KMS-11 (cell line): ENCODE results near the gene ABITRAM.
"Not testable (repeated sequence)": the region's sequence is repeated elsewhere in the genome, so short reads cannot be mapped to it uniquely, and the experiment has no call there.

Source experiments
- H2AFZ ChIP-seq: fragments of 200-600 bp; sonication (generic); 2 replicates; pipeline ENCODE4 v1.6.1; 2016; ENCODE audit warnings: antibody characterized with exemption, mixed run types, low read depth
- H3K27ac ChIP-seq: fragments of 200-600 bp; sonication (generic); 2 replicates; pipeline ENCODE4 v1.6.1; 2016; ENCODE audit warnings: mild to moderate bottlenecking, mixed run types
- H3K27me3 ChIP-seq: fragments of 200-600 bp; sonication (generic); 2 replicates; pipeline ENCODE4 v1.6.1; 2017; ENCODE audit warnings: mild to moderate bottlenecking, low read depth, mixed run types, moderate library complexity; ENCODE audit not compliant: insufficient read depth
- H3K36me3 ChIP-seq: fragments of 200-600 bp; sonication (generic); 2 replicates; pipeline ENCODE4 v1.6.1; 2017; ENCODE audit warnings: mild to moderate bottlenecking, mixed run types; ENCODE audit not compliant: insufficient read depth
- H3K4me1 ChIP-seq: fragments of 200-600 bp; sonication (generic); 2 replicates; pipeline ENCODE4 v1.6.1; 2016; ENCODE audit warnings: mild to moderate bottlenecking, low read depth, mixed run types; ENCODE audit not compliant: poor library complexity, severe bottlenecking
- H3K4me2 ChIP-seq: fragments of 200-600 bp; sonication (generic); 2 replicates; pipeline ENCODE4 v1.7.0; 2016; ENCODE audit warnings: mild to moderate bottlenecking, mixed run types
- H3K4me3 ChIP-seq: fragments of 200-600 bp; sonication (generic); IDR thresholded peaks from 2 replicates; pipeline ENCODE4 v1.6.1; 2017; ENCODE audit warnings: low read depth, low read length, mixed read lengths; ENCODE audit not compliant: insufficient read depth
- H3K79me2 ChIP-seq: fragments of 200-600 bp; sonication (generic); 2 replicates; pipeline ENCODE4 v1.6.1; 2016; ENCODE audit warnings: low read depth, mixed run types; ENCODE audit not compliant: insufficient read depth
- H3K9ac ChIP-seq: fragments of 200-600 bp; sonication (generic); 2 replicates; pipeline ENCODE4 v1.6.1; 2016; ENCODE audit warnings: mild to moderate bottlenecking, mixed run types
- H4K20me1 ChIP-seq: fragments of 200-600 bp; sonication (generic); 2 replicates; pipeline ENCODE4 v1.6.1; 2016; ENCODE audit warnings: mild to moderate bottlenecking, mixed run types; ENCODE audit not compliant: insufficient read depth
- TF ChIP-seq, protein P1 (sequence below): fragments of 200-600 bp; sonication (generic); conservative IDR thresholded peaks from 2 replicates; pipeline ENCODE4 v1.6.1; 2017; ENCODE audit warnings: low read depth, mild to moderate bottlenecking, antibody characterized with exemption, low read length, moderate library complexity, mixed read lengths

Gene ABITRAM

DNA sequence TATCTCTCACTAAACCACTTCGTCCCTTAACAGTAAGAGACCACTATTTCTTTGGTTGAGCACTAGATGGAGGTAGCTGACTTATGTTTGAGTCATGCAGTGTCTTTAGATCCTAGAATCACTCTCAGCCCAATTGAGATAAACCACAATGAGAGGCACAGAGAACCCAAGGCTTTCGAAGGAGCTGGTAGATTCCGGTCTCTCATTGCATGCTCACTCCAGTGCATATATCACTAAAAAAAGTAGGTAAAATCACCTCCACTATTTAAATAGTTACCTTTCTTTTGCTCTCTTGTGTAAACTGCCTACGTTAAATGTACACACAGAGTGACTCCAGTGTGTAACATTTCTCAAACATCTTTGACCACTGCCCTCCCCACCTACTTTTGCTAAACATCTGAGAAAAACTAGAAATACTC lies 44.5 kb upstream of the ABITRAM start:
- no peak overlapping the region for H3K9ac ChIP-seq
- H3K27me3 ChIP-seq, result no peaks in the 10 kb centered on the region
- H3K79me2 ChIP-seq, result no peaks in the 10 kb centered on the region
- H3K4me1 ChIP-seq, result peaks cover 42% of the 10 kb centered on the region
- H2AFZ ChIP-seq, result no peak overlapping the region
- H3K27ac ChIP-seq, result no peak overlapping the region
- H3K36me3 ChIP-seq, result no peaks in the 10 kb centered on the region
- no peak overlapping the region for H3K4me3 ChIP-seq
- TF ChIP-seq, protein P1, sequence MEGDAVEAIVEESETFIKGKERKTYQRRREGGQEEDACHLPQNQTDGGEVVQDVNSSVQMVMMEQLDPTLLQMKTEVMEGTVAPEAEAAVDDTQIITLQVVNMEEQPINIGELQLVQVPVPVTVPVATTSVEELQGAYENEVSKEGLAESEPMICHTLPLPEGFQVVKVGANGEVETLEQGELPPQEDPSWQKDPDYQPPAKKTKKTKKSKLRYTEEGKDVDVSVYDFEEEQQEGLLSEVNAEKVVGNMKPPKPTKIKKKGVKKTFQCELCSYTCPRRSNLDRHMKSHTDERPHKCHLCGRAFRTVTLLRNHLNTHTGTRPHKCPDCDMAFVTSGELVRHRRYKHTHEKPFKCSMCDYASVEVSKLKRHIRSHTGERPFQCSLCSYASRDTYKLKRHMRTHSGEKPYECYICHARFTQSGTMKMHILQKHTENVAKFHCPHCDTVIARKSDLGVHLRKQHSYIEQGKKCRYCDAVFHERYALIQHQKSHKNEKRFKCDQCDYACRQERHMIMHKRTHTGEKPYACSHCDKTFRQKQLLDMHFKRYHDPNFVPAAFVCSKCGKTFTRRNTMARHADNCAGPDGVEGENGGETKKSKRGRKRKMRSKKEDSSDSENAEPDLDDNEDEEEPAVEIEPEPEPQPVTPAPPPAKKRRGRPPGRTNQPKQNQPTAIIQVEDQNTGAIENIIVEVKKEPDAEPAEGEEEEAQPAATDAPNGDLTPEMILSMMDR, result peak; percentile 50
- H3K4me2 ChIP-seq, result no peak overlapping the region; the same call in 1 of the 2 replicates
- no peaks in the 10 kb centered on the region for H4K20me1 ChIP-seq

DNA sequence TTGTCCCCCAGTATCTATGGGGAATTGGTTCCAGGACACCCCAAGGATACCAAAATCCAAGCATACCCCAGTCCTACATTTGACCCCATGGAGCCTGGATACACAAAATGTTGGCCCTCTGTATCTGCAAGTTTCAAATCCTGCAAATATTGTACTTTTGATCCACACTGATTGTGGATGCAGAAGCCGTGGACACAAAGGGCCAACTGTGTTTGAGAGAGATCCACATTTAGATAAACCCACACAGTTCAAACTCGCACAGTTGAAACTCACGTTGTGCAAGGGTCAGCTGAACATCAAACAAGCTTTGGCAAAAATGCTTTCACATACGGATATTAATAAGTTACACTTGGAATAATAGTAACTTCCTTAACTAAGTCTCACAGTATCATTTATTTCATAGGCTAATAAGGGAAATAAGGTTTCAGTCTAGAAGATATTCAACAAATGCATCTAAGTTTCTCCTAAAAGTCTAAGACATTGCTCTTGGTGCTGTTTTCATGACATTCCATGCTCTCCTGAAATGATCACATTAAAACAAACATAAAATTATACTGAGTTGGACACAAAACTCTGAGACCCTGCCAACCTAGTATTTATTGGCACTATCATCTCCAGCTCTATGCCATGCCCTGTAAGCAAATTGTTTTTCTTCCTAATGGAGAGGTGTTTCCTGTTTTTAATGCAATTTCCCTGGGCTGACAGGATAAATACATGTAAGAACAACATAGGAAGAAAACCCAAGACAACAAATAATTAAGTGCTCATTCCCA lies 39.8 kb upstream of the ABITRAM start:
- no peaks in the 10 kb centered on the region for H3K36me3 ChIP-seq
- no peak overlapping the region for H3K4me2 ChIP-seq
- TF ChIP-seq, protein P1, result no peak
- H4K20me1 ChIP-seq, result no peaks in the 10 kb centered on the region
- H2AFZ ChIP-seq, result no peak overlapping the region
- H3K4me3 ChIP-seq, result no peak overlapping the region
- H3K9ac ChIP-seq, result no peak overlapping the region
- H3K27ac ChIP-seq, result no peak overlapping the region
- H3K4me1 ChIP-seq, result peaks cover 10% of the 10 kb centered on the region
- no peaks in the 10 kb centered on the region for H3K27me3 ChIP-seq
- H3K79me2 ChIP-seq, result no peaks in the 10 kb centered on the region

DNA sequence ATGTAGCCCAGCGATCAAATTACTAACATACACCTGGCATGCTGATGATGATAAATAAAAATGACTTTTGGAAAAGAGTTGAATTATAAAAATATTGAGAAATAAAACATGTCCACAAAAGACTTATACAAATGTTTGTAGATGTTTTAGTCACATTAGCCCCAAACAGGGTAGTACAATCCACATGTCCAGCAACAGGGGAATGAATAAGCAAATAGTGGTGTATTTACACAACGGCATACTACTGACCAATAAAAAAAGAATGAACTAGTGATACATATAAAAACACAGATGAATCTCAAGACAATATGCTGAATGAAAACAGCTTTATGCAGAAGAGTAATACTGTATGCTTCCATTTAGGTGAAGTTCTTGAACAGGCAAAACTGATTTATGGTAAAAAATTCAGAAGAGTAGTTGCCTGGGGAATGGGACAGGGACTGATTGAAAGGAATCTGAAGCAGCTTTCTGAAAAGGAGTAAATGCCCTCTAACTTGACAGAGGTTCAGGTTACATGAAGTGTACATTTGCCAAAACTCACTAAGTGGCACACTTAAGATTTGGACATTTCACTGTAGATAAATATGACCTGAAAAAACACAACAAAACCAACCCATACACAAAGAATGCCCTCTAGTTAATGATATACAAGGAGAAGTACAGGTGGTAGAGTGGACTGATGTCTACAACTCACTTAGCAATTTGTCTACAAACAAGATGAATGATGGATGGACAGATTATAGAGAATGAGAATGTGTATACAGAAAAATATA lies 36.7 kb upstream of the ABITRAM start:
- no peaks in the 10 kb centered on the region for H3K27me3 ChIP-seq
- TF ChIP-seq, protein P1, result no peak
- no peaks in the 10 kb centered on the region for H3K79me2 ChIP-seq
- no peak overlapping the region for H2AFZ ChIP-seq
- H3K4me2 ChIP-seq, result no peak overlapping the region
- H4K20me1 ChIP-seq, result no peaks in the 10 kb centered on the region
- H3K4me1 ChIP-seq, result no peaks in the 10 kb centered on the region
- no peaks in the 10 kb centered on the region for H3K36me3 ChIP-seq
- no peak overlapping the region for H3K27ac ChIP-seq
- no peak overlapping the region for H3K9ac ChIP-seq
- H3K4me3 ChIP-seq, result no peak overlapping the region

DNA sequence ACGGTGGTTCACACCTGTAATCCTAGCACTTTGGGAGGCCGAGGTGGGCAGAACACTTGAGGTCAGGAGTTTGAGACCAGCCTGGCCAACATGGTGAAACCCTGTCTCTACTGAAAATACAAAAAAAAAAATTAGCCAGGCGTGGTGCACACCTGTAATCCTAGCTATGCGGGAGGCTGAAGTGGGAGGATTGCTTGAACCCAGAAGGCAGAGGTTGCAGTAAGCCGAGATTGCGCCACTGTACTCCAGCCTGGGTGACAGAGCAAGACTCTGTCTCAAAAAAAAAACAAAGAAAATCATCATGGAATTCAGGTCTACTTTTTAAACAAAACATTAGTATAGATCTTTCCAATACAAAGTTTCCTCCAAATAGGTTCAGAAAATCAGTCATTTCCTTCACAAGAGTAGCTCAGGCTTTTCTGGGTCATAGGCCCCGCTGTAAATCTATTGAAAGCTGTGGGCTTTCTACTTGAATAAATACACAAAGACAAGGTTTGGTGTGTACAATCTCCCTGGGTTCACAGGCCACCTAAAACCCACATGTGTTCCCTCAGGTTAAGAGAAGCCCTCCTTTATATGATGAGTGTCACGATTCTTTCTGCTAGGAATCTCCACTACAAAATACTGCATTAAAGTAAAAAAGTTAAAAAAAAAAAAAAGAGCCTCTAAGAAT lies 35.0 kb upstream of the ABITRAM start:
- H2AFZ ChIP-seq, H3K36me3 ChIP-seq, H3K27me3 ChIP-seq, H3K27ac ChIP-seq, H3K9ac ChIP-seq, H3K4me1 ChIP-seq, H3K4me3 ChIP-seq, H4K20me1 ChIP-seq, H3K79me2 ChIP-seq, H3K4me2 ChIP-seq: not testable (repeated sequence)
